GM21360 (cell line): Measurements from ENCODE around the gene CYTH2.

ENCODE experiments used
- ATAC-seq: cut with Tn5 transposase; IDR thresholded peaks from one replicate; pipeline ENCODE4 v1.9.1; 2021; ENCODE audit warnings: mild to moderate bottlenecking, moderate library complexity; ENCODE audit not compliant: unreplicated experiment

Gene CYTH2

GRCh38 chr19:48452289-48453190 is 16.6 kb upstream of the CYTH2 start:
- ATAC-seq = no peak

GRCh38 chr19:48454150-48454730 is 14.9 kb upstream of the CYTH2 start:
- ATAC-seq = no peak

DNA sequence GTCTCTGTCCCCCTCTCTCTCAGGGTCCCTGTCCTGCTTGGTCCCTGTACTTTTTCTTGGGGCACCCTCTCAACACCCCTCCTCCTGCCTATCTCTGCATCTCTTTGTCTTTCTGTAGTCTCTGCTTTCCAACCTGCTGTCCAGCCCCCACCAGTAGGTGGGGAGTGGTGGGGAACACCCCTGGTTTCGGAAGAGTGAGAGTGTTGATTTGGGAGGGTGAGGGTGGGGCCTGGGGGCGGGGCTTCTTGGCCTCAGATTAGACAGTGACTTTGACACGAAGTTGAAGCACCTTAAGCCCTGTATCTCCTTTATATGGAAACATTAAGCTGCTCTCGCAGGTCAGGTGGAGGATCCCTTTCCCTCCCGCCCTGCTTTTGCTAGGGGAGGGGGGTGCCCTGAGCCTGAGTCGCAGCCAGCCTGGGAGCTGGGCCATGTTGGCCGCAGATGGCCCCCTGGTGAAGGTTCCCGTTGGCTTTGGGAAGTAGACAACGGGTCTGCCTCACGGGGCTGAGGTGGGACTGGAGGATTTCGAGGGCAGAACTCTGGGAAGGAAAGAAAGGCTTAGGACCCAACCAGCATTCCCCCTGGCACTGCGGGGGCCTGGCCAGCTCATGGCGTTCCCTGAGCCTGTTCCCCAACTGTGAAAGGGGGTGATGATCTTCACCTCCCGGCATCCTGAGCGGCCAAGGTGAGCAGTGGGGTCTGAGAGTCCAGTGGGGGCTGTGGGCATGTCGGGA is 13.8 kb upstream of the CYTH2 start, which contains the start of gene KCNJ14:
Gene KCNJ14 (plus strand): TSS at position 404 of the 737 bp plus-strand sequence. CDS start 6,151 bp downstream, outside the sequence.
- ATAC-seq = no peak

GRCh38 chr19:48455908-48456562 is 13.1 kb upstream of the CYTH2 start:
- ATAC-seq = no peak

GRCh38 chr19:48456864-48457263 is 12.3 kb upstream of the CYTH2 start:
- ATAC-seq = no peak

GRCh38 chr19:48458016-48458415 is 11.2 kb upstream of the CYTH2 start:
- ATAC-seq = no peak

DNA sequence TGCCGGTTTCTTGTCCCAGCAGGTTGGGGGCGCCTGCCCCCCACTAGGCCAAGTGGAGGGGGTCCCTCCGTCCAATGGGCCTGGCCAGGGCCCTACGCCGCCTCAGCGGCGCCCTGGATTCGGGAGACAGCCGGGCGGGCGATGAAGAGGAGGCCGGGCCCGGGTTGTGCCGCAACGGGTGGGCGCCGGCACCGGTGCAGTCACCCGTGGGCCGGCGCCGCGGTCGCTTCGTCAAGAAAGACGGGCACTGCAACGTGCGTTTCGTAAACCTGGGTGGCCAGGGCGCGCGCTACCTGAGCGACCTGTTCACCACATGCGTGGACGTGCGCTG is 7.6 kb upstream of the CYTH2 start:
- no peak for ATAC-seq

- no peak for ATAC-seq
These were observed 7.0 kb upstream of the CYTH2 start for GRCh38 chr19:48461982-48462655.

- ATAC-seq = no peak
These were observed 4.0 kb upstream of the CYTH2 start for GRCh38 chr19:48465215-48465614.

GRCh38 chr19:48466561-48467325 is 2.4 kb upstream of the CYTH2 start:
- ATAC-seq = no peak

GRCh38 chr19:48468772-48469288 is 339 bp upstream of the CYTH2 start:
- peak; percentile 85 for ATAC-seq

DNA sequence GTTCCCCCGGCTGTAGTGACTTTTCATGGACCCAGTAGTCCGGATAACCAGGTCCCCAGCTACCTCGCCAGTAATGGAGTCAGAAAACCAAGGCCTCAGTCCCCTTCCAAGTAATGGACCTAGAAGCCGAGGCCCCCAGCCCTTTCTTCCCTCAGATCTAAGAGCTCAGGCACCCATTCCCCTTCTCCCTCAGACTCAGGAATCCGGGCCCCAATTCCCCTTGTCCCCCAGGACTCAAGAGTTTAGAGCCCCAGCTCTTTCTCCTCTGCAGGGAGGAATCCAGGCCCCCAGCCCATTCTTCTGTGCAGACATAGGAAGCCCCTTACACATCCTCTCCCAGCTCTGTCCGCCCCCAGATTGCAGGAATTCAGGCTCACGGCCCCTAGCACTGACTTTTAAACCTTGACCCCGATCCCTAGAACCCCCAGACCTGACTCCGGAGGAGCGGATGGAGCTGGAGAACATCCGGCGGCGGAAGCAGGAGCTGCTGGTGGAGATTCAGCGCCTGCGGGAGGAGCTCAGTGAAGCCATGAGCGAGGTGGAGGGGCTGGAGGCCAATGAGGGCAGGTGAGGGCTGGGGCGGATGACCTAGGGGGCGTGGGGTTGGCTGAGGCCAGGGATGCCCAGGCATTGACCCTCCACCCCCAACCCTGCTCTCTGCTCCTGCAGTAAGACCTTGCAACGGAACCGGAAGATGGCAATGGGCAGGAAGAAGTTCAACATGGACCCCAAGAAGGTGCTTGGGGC is 938 bp downstream of the CYTH2 start:
- ATAC-seq = no peak

- no peak for ATAC-seq
These were observed 1.7 kb downstream of the CYTH2 start for GRCh38 chr19:48470856-48471255.

- no peak for ATAC-seq
These were observed 2.7 kb downstream of the CYTH2 start for GRCh38 chr19:48471836-48472235.

GRCh38 chr19:48473161-48473966 is 4.2 kb downstream of the CYTH2 start:
- no peak for ATAC-seq

- no peak for ATAC-seq
These were observed 5.0 kb downstream of the CYTH2 start for GRCh38 chr19:48474084-48474592.

DNA sequence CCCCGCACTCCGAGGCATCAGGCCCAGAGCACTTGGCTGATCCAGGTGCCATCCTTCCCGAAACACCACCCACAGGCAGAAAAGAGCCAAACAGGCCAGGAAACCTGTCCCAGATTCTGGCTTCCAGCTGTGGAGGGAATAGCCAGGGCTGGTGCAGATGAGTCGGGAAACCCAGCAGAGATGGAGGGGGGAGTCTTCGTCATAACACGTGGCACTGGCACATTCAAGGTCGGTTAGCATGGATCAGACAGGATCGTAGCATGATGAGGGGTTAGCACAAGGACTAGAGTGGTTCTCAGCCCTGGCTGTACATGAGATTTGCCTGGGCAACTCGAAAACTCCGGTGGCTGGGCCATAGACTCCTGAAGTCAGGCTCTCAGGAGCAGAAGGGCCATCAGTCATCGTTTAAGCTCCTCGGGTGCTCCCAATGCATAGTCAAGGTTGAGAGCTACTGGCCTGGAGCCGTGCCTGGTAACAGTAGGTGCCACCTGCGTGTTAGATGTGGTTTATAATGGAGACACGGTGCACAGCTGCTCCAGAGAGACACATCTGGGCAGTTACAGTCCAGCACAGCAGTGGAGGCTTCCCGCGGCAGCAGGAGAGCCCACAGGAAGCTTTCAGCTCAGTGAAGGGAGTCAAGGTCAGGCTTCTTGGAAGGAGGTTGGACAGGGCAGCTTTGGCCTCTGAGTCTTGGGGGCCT is 6.3 kb downstream of the CYTH2 start:
- no peak for ATAC-seq
